ENCODE data around the gene MRPL14.
"Not testable (repeated sequence)": the region's sequence is repeated elsewhere in the genome, so short reads cannot be mapped to it uniquely, and the experiment has no call there.

Gene MRPL14

DNA sequence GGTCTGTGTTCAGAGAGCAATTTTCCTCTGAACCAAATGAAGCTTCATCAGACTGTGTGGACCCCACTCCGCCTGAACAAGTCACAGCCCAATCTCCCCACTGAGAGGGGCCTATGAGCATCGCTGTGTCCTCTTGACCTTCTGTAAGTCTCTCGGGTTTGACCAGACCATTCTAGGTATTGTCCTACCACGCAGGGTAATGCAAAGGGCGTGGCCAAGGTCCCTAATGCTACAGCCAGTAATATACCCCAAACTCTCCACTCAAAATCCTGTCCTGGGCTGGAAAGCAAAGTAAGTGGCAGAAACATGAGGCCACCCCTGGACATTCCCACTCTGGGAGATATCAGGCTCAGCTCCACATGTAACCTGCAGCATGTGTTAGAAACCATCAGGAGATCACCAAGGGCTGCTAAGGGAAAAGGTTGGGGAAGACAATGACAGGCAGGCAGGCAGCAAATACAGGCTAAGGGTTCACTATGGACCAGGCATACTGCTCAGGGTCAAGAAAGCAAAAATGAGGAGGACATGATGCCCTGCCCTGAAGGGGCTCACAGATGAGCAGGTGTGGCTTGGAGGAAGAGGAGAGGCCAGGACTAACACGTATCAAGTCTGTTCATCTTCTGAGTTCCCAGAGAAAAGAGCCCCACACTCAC, 33.4 kb downstream of the MRPL14 start:
- Histone ChIP-seq H3K36me3 (replicated peaks; ENCODE audit: low read depth, low read length) (peaks cover 17% of the 10 kb centered on the region), H3K4me1 (ENCODE audit: low read length) (no peaks in the 10 kb centered on the region), H3K9me3 (ENCODE audit: insufficient read depth, low read length) (no peaks in the 10 kb centered on the region), H3K4me2 (ENCODE audit: low read length) (no peak overlapping the region), H3K27ac (ENCODE audit: low read length) (no peak overlapping the region), H4K20me1 (ENCODE audit: insufficient read depth, low read length) (peaks cover 15% of the 10 kb centered on the region; the same call in 1 of the 2 replicates), H3K9ac (ENCODE audit: low read length) (no peak overlapping the region), H2AFZ (ENCODE audit: low read depth, low read length) (no peak overlapping the region), H3K4me3 (ENCODE audit: low read length) (no peak overlapping the region), H3K27me3 (ENCODE audit: low read depth, low read length) (no peaks in the 10 kb centered on the region), H3K79me2 (ENCODE audit: low read length) (no peaks in the 10 kb centered on the region)
- TF ChIP-seq EZH2phosphoT487 (IDR thresholded peaks at IDR 0.05; ENCODE audit: low read depth), result no peak
- TF ChIP-seq, protein P1, sequence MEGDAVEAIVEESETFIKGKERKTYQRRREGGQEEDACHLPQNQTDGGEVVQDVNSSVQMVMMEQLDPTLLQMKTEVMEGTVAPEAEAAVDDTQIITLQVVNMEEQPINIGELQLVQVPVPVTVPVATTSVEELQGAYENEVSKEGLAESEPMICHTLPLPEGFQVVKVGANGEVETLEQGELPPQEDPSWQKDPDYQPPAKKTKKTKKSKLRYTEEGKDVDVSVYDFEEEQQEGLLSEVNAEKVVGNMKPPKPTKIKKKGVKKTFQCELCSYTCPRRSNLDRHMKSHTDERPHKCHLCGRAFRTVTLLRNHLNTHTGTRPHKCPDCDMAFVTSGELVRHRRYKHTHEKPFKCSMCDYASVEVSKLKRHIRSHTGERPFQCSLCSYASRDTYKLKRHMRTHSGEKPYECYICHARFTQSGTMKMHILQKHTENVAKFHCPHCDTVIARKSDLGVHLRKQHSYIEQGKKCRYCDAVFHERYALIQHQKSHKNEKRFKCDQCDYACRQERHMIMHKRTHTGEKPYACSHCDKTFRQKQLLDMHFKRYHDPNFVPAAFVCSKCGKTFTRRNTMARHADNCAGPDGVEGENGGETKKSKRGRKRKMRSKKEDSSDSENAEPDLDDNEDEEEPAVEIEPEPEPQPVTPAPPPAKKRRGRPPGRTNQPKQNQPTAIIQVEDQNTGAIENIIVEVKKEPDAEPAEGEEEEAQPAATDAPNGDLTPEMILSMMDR (IDR thresholded peaks at IDR 0.05; ENCODE audit: low read depth, low read length), result no peak

DNA sequence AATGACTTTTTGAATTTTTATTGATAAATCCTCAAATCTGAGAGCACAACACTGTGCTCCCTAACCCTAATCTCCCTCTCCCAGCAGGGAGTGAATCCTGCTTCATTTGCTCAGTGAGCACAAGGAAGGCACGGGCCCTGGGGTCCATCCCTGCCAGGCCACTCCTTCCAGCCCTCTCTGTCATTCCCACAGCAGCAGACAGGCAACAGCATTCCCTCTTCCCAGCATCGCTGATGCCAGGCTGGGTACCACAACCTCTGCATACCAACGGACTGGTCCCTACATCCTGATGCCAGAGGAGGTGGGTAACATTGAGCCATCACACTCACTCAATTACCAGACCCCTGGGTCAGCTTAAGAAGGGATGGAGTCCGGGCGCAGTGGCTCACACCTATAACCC, 34.2 kb downstream of the MRPL14 start:
- Histone ChIP-seq H3K79me2 (ENCODE audit: low read length) (no peaks in the 10 kb centered on the region), H3K9me3 (ENCODE audit: insufficient read depth, low read length) (no peaks in the 10 kb centered on the region), H3K4me2 (ENCODE audit: low read length) (no peak overlapping the region), H3K4me1 (ENCODE audit: low read length) (no peaks in the 10 kb centered on the region), H3K9ac (ENCODE audit: low read length) (no peak overlapping the region), H3K4me3 (ENCODE audit: low read length) (no peak overlapping the region), H3K27ac (ENCODE audit: low read length) (no peak overlapping the region), H4K20me1 (ENCODE audit: insufficient read depth, low read length) (peaks cover 15% of the 10 kb centered on the region; the same call in 1 of the 2 replicates), H2AFZ (ENCODE audit: low read depth, low read length) (no peak overlapping the region), H3K36me3 (replicated peaks; ENCODE audit: low read depth, low read length) (peaks cover 20% of the 10 kb centered on the region), H3K27me3 (ENCODE audit: low read depth, low read length) (no peaks in the 10 kb centered on the region)
- TF ChIP-seq, protein P1 (IDR thresholded peaks at IDR 0.05; ENCODE audit: low read depth, low read length), result no peak
- no peak for TF ChIP-seq EZH2phosphoT487 (IDR thresholded peaks at IDR 0.05; ENCODE audit: low read depth)

DNA sequence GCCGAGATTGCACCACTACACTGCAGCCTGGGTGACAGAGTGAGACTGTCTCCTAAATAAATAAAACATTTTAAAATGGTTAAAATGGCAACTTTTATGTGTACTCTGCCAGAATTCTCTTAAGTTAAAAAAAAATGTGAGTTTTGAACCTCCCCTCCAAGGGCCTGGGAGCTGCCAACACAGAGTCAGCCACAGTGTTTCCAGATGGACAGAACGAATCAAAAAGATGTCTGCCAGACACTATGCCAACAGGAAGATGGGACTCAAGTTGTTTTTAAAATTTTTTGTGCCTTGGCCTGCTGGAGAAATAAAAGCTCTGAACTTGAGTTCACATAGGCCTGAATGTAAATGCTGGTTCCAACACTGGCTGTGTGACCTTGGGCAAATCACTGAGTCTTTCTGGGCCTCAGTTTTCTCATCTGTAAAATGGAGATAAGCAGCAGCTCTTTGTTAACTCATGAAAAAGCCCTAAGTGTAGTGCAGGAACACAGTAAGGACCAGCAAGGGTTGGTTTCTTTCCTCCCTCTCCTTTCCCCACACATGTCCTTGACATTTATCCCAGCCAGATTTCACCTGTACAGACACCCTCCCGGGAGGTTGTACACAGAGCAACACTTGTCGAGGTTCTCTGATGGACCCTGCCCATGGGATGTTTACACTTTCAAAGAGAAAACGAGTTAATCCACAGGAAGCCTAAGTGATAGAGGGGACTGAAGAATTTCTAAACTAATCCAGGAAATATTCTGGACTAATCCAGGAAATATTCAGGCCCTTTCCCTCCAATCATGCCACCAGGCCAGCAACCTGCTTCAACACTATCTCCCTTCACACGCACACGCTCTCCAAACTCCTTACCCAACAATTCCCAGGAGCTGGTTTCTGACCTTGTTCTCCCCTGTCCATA, 35.0 kb downstream of the MRPL14 start:
- no peak for TF ChIP-seq EZH2phosphoT487 (IDR thresholded peaks at IDR 0.05; ENCODE audit: low read depth)
- TF ChIP-seq, protein P1 (IDR thresholded peaks at IDR 0.05; ENCODE audit: low read depth, low read length), result no peak
- H3K9me3 ChIP-seq (ENCODE audit: insufficient read depth, low read length), result no peaks in the 10 kb centered on the region
- H3K79me2 ChIP-seq (ENCODE audit: low read length), result no peaks in the 10 kb centered on the region
- no peaks in the 10 kb centered on the region for H3K4me1 ChIP-seq (ENCODE audit: low read length)
- no peak overlapping the region for H2AFZ ChIP-seq (ENCODE audit: low read depth, low read length)
- no peak overlapping the region for H3K4me2 ChIP-seq (ENCODE audit: low read length)
- H3K9ac ChIP-seq (ENCODE audit: low read length), result no peak overlapping the region
- H3K27me3 ChIP-seq (ENCODE audit: low read depth, low read length), result no peaks in the 10 kb centered on the region
- H3K36me3 ChIP-seq (replicated peaks; ENCODE audit: low read depth, low read length), result peaks cover 23% of the 10 kb centered on the region
- H3K4me3 ChIP-seq (ENCODE audit: low read length), result no peak overlapping the region
- no peak overlapping the region for H3K27ac ChIP-seq (ENCODE audit: low read length)
- H4K20me1 ChIP-seq (ENCODE audit: insufficient read depth, low read length), result peaks cover 13% of the 10 kb centered on the region; the same call in 1 of the 2 replicates

DNA sequence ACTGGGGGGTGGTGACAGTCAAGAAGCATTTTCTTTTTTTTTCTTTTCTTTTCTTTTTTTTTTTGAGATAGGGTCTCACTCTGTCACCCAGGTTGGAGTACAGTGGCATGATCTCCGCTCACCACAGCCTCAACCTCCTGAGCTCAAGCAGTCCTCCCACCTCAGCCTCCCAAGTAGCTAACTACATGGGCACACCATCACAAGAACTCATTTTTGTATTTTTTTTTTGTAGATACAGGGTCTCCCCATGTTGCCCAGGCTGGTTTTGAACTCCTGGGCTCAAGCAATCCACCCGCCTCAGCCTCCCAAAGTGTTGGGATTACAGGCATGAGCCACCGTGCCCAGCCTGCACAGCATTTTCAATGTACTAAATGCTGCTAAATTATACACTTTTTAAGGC, 35.9 kb downstream of the MRPL14 start:
- H3K4me1 ChIP-seq (ENCODE audit: low read length); H4K20me1 ChIP-seq (ENCODE audit: insufficient read depth, low read length); H2AFZ ChIP-seq (ENCODE audit: low read depth, low read length); H3K27me3 ChIP-seq (ENCODE audit: low read depth, low read length); H3K27ac ChIP-seq (ENCODE audit: low read length); H3K79me2 ChIP-seq (ENCODE audit: low read length); H3K9me3 ChIP-seq (ENCODE audit: insufficient read depth, low read length); H3K4me2 ChIP-seq (ENCODE audit: low read length); H3K9ac ChIP-seq (ENCODE audit: low read length); H3K4me3 ChIP-seq (ENCODE audit: low read length): not testable (repeated sequence)
- H3K36me3 ChIP-seq (replicated peaks; ENCODE audit: low read depth, low read length), result peaks cover 23% of the 10 kb centered on the region

Data from OCI-LY3 (cell line).